Measurements from ENCODE around the gene RHBDL1.

GRCh38 chr16:694187-694862 lies 18.9 kb downstream of the RHBDL1 start:
- TF ChIP-seq, protein P1, sequence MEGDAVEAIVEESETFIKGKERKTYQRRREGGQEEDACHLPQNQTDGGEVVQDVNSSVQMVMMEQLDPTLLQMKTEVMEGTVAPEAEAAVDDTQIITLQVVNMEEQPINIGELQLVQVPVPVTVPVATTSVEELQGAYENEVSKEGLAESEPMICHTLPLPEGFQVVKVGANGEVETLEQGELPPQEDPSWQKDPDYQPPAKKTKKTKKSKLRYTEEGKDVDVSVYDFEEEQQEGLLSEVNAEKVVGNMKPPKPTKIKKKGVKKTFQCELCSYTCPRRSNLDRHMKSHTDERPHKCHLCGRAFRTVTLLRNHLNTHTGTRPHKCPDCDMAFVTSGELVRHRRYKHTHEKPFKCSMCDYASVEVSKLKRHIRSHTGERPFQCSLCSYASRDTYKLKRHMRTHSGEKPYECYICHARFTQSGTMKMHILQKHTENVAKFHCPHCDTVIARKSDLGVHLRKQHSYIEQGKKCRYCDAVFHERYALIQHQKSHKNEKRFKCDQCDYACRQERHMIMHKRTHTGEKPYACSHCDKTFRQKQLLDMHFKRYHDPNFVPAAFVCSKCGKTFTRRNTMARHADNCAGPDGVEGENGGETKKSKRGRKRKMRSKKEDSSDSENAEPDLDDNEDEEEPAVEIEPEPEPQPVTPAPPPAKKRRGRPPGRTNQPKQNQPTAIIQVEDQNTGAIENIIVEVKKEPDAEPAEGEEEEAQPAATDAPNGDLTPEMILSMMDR (IDR thresholded peaks at IDR 0.05; ENCODE audit: borderline replicate concordance, extremely low read depth, low read length, poor library complexity, severe bottlenecking) = no peak
- TF ChIP-seq EZH2 (IDR thresholded peaks at IDR 0.05; ENCODE audit: borderline replicate concordance, low read depth, low read length, severe bottlenecking) = no peak
